ENCODE results near the gene DTX2. TPM values are rescaled to one million over a fixed set of nuclear protein-coding genes. Genes with fewer than 3 reads are reported as not detected.
"Not testable (repeated sequence)": the region's sequence is repeated elsewhere in the genome, so short reads cannot be mapped to it uniquely, and the experiment has no call there.

Gene DTX2
- total RNA-seq, 1 experiment from 2014 or later, result 29.9 TPM

- intact Hi-C loops (cut with micrococcal nuclease), result no loop called here
- Mint-ChIP-seq H3K9me3 (ENCODE audit: unreplicated experiment) (no peaks in the 10 kb centered on the region), H3K4me1 (ENCODE audit: insufficient read depth, unreplicated experiment) (peaks cover 21% of the 10 kb centered on the region), H3K4me3 (ENCODE audit: unreplicated experiment) (peak within 1 kb of the TSS; percentile 1), H3K36me3 (ENCODE audit: insufficient read depth, unreplicated experiment) (no peaks in the 10 kb centered on the region), H3K27me3 (ENCODE audit: insufficient read depth, unreplicated experiment) (no peaks in the 10 kb centered on the region), H3K27ac (ENCODE audit: low read depth, unreplicated experiment) (peak within 1 kb of the TSS; percentile 86)
- no peak for DNase-seq (ENCODE audit: unreplicated experiment)
- ChIA-PET CTCF (interaction anchor here (0.6 to 1.6 kb wide), 7 partner anchors 36 to 975 kb away, joined by 3 read pairs; no protein-coding TSS in a partner anchor), POLR2A (interaction anchor here (1.0 to 3.3 kb wide), 6 partner anchors 31 to 124 kb away, joined by 4 to 27 read pairs (median 5); partner anchors contain the start of gene YWHAG)
- TF ChIP-seq, protein P1, sequence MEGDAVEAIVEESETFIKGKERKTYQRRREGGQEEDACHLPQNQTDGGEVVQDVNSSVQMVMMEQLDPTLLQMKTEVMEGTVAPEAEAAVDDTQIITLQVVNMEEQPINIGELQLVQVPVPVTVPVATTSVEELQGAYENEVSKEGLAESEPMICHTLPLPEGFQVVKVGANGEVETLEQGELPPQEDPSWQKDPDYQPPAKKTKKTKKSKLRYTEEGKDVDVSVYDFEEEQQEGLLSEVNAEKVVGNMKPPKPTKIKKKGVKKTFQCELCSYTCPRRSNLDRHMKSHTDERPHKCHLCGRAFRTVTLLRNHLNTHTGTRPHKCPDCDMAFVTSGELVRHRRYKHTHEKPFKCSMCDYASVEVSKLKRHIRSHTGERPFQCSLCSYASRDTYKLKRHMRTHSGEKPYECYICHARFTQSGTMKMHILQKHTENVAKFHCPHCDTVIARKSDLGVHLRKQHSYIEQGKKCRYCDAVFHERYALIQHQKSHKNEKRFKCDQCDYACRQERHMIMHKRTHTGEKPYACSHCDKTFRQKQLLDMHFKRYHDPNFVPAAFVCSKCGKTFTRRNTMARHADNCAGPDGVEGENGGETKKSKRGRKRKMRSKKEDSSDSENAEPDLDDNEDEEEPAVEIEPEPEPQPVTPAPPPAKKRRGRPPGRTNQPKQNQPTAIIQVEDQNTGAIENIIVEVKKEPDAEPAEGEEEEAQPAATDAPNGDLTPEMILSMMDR (IDR thresholded peaks at IDR 0.05; ENCODE audit: unreplicated experiment), result no peak
- BruUV-seq (replicated peaks), result no TSS peak
Observed at GRCh38 chr7:76424413-76425111, 36.9 kb upstream of the DTX2 start, which contains the start of gene ZP3. ZP3 (plus strand) TSS chr7:76424950; CDS start chr7:76424965, 15 bp downstream.

- intact Hi-C loops (cut with micrococcal nuclease), result no loop called here
- BruUV-seq (replicated peaks), result no TSS peak
- peak overlapping the region; percentile 86 for H3K27ac Mint-ChIP-seq (ENCODE audit: low read depth, unreplicated experiment)
- TF ChIP-seq, protein P1 (IDR thresholded peaks at IDR 0.05; ENCODE audit: unreplicated experiment), result no peak
- peaks cover 21% of the 10 kb centered on the region for H3K4me1 Mint-ChIP-seq (ENCODE audit: insufficient read depth, unreplicated experiment)
- H3K4me3 Mint-ChIP-seq (ENCODE audit: unreplicated experiment), result no peak overlapping the region
- no peaks in the 10 kb centered on the region for H3K9me3 Mint-ChIP-seq (ENCODE audit: unreplicated experiment)
- H3K36me3 Mint-ChIP-seq (ENCODE audit: insufficient read depth, unreplicated experiment), result no peaks in the 10 kb centered on the region
- ChIA-PET POLR2A (interaction anchor here (1.1 to 3.3 kb wide), 3 partner anchors 31 to 124 kb away, joined by 5 to 27 read pairs (median 17); partner anchors contain the start of gene YWHAG), CTCF (interaction anchor here (0.6 to 0.7 kb wide), 3 partner anchors 35 to 974 kb away, joined by 3 read pairs; no protein-coding TSS in a partner anchor)
- DNase-seq (ENCODE audit: unreplicated experiment), result no peak
- no peaks in the 10 kb centered on the region for H3K27me3 Mint-ChIP-seq (ENCODE audit: insufficient read depth, unreplicated experiment)
Observed at GRCh38 chr7:76425156-76425555, 36.4 kb upstream of the DTX2 start.

GRCh38 chr7:76425558-76425957, 36.0 kb upstream of the DTX2 start:
- H3K36me3 Mint-ChIP-seq (ENCODE audit: insufficient read depth, unreplicated experiment); BruUV-seq (replicated peaks); H3K27ac Mint-ChIP-seq (ENCODE audit: low read depth, unreplicated experiment); H3K27me3 Mint-ChIP-seq (ENCODE audit: insufficient read depth, unreplicated experiment); intact Hi-C loops (cut with micrococcal nuclease); H3K4me3 Mint-ChIP-seq (ENCODE audit: unreplicated experiment); H3K9me3 Mint-ChIP-seq (ENCODE audit: unreplicated experiment); DNase-seq (ENCODE audit: unreplicated experiment): not testable (repeated sequence)
- H3K4me1 Mint-ChIP-seq (ENCODE audit: insufficient read depth, unreplicated experiment), result peaks cover 21% of the 10 kb centered on the region
- ChIA-PET POLR2A (interaction anchor here (3.3 kb wide), 1 partner anchor 32 kb away, joined by 17 read pairs; no protein-coding TSS in a partner anchor), CTCF (interaction anchor here (0.6 to 0.7 kb wide), 2 partner anchors 100 to 974 kb away, joined by 3 read pairs; no protein-coding TSS in a partner anchor)

GRCh38 chr7:76426246-76426645, 35.3 kb upstream of the DTX2 start:
- no peak for DNase-seq (ENCODE audit: unreplicated experiment)
- CTCF ChIA-PET, result interaction anchor here (1.0 kb wide), 1 partner anchor 67 kb away, joined by 3 read pairs; the partner anchor contains the start of gene YWHAG
- Mint-ChIP-seq H3K27ac (ENCODE audit: low read depth, unreplicated experiment) (no peak overlapping the region), H3K27me3 (ENCODE audit: insufficient read depth, unreplicated experiment) (no peaks in the 10 kb centered on the region), H3K4me1 (ENCODE audit: insufficient read depth, unreplicated experiment) (peaks cover 21% of the 10 kb centered on the region), H3K4me3 (ENCODE audit: unreplicated experiment) (no peak overlapping the region), H3K36me3 (ENCODE audit: insufficient read depth, unreplicated experiment) (no peaks in the 10 kb centered on the region), H3K9me3 (ENCODE audit: unreplicated experiment) (no peaks in the 10 kb centered on the region)
- TF ChIP-seq, protein P1 (IDR thresholded peaks at IDR 0.05; ENCODE audit: unreplicated experiment), result no peak
- no TSS peak for BruUV-seq (replicated peaks)
- POLR2A ChIA-PET, result interaction anchor here (0.9 kb wide), 1 partner anchor 66 kb away, joined by 3 read pairs; no protein-coding TSS in a partner anchor
- intact Hi-C loops (cut with micrococcal nuclease), result no loop called here
